CD4-positive, alpha-beta T cell treated with Interleukin-6 for 4 hours (primary cell): ENCODE results near the gene DDX27.
A peak's percentile ranks its signal among the peaks of the same experiment; 100 is the strongest.
"Not testable (repeated sequence)": the region's sequence is repeated elsewhere in the genome, so short reads cannot be mapped to it uniquely, and the experiment has no call there.

Source experiments
- DNase-seq: peaks from one replicate; pipeline ENCODE4 v3.0.0-alpha.2; 2020; ENCODE audit warnings: mixed read lengths

DDX27 gene, protein sequence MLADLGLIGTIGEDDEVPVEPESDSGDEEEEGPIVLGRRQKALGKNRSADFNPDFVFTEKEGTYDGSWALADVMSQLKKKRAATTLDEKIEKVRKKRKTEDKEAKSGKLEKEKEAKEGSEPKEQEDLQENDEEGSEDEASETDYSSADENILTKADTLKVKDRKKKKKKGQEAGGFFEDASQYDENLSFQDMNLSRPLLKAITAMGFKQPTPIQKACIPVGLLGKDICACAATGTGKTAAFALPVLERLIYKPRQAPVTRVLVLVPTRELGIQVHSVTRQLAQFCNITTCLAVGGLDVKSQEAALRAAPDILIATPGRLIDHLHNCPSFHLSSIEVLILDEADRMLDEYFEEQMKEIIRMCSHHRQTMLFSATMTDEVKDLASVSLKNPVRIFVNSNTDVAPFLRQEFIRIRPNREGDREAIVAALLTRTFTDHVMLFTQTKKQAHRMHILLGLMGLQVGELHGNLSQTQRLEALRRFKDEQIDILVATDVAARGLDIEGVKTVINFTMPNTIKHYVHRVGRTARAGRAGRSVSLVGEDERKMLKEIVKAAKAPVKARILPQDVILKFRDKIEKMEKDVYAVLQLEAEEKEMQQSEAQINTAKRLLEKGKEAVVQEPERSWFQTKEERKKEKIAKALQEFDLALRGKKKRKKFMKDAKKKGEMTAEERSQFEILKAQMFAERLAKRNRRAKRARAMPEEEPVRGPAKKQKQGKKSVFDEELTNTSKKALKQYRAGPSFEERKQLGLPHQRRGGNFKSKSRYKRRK

DNA sequence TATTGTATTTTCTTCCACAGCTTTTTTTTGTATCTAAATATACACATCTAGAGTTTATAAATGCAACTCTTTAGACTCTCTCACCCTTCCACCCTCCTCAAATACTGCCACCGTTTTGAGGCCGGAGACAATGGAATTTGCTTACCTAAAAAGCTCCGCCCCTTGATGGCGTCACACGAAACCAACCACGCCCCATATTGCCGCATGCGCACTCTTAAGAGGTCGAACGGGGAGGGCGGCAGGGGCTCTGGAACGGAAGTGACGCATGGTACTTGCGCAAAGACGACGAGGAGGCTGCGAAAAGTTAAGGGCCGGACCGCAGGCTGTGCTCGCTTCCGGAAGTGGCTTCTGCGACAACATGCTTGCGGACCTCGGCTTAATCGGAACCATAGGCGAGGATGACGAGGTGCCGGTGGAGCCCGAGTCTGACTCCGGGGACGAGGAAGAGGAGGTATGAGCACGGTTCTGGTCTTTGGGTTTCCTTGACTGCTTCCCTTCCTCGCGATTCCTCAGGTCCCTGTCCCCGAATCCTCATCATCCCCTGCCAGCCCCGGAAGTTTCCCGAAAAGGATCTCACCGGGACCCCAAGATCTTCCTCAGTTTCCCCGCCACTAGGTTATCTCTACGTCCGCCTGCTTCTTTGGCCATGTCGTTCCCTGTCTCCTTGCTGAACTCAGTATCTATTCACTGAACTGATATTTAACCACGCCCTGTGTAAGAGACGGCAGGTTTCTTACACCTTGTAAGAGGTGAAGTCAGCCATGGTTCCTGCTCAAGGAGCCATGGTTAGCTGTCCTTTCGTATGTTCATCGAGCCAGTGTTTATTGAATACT is at the start of gene DDX27:
DDX27 (plus strand) TSS at position 326 of the 833 bp plus-strand sequence; CDS start at position 359, 33 bp downstream.
- peak; percentile 95 for DNase-seq

DNA sequence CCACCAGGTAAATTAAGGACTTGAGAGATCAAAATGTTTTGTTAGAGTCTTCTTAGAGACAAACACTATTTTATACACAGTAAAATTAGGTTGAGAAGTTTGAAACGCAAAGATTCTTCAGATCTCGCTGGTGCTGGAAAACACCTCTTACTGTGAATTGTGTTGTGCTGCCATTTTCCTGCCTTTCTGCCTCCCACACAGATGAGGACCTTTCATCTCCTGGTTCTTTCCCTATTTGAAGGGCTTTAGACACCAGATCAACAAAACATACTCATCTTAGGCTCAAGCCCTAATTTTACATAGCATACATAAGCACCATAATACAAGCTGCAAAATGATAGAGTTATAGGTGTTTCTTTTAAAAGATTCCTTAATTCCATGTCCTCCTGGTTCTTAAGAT is 49.7 kb upstream of the DDX27 start:
- DNase-seq, result no peak

DNA sequence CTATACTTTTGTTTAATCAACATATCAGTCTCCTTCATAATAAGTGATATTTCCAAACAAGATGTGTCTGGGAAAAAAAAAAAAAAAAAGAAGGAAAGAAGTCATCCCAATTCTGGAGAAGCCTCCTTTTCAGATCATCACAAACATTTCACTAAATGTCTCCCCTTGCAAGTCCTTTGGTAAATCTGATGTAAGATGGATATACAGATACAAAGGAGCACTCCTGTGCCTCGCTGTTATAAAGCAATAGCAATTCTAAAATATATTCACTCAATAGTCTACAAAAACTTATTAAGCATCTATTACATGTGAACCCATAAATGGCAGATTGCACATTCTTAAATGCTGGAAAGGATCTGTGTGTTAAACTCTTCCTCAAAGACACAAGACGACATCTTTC is 48.5 kb upstream of the DDX27 start:
- no peak for DNase-seq

DNA sequence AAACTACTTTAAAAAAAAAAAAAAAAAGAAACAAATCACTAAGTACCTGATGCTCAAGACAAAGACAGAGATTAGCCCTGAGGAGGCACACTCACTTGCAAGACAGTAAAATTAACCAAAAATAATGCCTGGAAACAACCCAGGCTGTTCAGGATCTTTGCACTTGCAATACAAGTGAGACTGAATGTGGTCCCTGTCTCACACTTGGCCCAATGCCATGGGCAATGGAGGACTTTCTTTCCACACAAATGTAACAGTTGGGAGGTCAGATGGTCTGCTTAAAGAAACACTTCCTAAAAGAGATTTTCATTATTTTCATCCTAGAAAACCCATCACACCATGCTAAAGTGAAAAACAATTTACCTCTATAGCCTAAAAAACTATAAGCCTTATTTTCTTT is 47.3 kb upstream of the DDX27 start:
- no peak for DNase-seq

DNA sequence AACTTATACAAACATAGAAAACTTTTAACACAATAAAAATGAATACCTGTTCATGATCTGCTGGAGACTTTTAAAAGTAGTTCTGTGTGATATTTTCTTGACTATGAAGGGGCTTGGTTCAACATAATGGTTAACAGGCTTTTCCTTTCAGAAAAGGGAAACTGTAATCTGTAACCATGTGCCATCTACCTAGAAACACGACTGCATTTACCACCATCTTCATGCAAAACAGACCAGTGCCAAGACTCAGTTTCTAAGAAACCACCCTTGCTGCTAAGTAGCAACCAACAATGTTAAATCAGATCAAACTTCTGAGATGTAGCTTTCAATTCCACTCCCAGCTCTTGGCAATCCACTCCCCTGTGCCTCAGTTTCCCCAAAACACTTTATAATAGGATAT is 46.8 kb upstream of the DDX27 start:
- no peak for DNase-seq

DNA sequence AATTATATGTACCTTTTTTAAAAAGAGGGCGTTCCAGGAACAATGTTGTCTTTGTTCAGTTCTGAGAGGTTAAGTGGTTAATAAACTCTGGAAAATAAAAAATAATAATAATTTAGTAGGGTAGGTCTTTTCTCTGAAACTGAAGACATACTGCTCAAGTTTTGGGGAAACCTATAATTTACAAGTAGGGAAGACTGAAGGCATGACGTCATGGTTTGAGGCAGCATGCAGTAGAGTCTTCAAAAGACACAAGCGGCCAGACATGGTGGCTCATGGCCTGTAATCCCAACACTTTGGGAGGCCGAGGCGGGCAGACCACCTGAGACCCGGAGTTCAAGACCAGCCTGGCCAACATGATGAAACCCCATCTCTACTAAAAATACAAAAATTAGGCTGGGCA is 45.0 kb upstream of the DDX27 start:
- DNase-seq, result no peak

DNA sequence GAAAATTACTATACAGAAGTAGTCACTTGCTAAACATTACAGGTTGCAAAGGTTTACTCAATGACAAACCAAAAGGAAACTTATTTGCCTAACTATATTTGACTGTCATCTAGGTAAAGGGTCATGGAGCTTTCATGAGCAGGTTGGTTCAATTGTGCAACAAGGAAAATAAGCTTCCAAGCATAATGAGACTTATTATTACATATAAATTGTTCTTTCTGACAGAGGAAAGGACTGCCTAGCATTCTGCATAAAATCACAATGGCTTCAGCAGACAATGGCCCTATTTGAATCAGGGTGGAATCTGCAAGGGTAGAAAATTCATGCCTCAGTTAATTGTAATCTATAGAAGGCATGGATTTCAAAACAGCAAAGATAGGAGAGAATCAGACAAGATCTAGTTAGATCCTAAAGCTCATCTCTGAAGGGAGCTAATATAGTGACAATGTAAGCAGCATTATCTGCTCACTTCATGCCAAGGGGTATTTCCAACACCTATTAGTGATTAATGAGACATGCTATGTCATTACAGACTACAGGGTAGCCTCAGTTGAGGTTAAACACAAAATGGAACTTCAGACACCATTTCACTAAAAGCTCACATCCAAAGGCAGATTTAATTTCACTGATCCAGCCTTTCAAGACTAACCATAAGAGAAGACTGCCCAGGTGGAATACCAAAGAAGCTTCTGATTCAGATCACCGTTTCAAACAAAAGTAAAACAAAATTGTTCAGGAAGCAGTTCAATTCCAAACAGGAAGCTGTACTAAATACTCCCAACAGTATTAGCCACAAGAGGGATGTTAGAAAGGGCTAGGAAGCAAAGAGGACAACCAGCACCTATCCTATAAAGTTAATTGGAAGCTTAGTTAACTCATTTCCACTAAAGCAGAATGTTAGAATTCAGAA is 39.6 kb upstream of the DDX27 start:
- no peak for DNase-seq

DNA sequence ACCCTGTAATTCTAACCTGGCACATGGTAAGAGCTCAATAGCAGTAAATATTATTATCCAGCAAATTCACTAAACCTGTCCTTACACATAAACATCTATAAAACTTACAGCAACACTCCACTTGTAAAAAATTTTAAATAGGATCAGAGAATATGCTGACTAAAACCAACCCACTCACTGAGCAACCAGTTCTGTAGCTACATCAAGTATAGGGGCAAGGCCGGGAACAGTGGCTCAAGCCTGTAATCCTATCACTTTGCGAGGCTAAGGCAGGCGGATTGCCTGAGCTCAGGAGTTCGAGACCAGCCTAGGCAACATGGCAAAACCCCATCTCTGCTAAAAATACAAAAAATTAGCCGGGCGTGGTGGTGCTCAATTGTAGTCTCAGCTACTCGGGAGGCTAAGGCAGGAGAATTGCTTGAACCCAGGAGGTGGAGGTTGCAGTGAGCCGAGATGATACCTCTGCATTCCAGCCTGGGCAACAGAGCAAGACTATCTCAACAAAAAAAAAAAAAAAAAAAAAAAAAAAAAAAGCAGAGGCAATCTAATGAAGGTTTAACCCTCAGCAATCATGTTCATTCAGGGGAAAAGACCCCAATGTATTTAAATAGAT is 37.8 kb upstream of the DDX27 start:
- no peak for DNase-seq

DNA sequence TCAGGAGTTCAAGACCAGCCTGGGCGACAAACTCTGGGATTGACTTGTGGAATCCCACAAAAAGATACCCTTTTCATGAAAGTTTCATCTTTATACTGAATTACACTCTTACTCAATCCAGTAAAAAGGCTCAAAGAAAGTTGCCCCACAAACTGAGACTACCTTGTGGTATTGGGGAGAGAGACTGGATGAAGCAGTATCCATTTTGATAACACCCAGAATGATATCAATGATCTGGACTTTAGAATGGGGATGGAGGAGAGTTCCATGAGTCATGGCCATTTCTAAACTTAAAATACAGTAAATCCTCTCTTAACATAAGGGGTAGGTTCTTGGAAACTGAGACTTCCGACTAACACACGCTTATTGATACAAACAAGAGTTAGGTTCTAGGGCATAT is 35.8 kb upstream of the DDX27 start:
- DNase-seq, result no peak

DNA sequence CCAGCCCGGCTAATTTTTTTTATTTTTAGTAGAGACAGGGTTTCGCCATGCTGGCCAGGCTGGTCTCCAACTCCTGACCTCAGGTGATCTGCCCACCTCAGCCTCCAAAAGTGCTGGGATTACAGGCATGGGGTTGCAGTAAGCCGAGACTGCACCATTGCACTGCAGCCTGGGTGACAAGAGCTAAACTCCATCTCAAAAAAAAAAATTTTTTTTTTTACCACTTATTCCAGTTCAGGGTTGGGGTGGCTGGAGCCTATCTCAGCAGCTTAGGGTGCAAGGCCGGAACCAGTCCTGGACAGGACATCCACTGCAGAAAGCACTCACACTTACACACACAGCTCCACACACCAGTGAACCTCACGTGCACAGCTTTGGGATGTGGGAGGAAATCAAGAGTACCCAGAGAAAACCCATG is 35.1 kb upstream of the DDX27 start:
- not testable (repeated sequence) for DNase-seq

DNA sequence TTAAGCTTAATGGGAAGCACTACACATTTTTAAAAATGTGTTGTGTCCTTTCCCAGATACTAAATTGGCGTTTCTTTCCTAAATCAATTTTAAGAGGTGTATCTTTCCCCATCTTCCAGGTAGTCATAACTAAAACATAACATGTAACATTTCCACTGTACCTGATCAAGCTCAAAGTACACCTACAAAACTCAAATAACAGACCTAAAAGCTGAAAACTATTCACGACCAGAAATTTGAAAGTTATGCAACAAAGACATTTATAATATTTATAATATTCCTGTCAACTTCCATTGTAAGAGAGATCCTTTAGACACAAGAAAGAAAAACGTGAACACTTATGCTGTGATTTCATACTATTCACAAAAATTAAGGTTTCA is 34.5 kb upstream of the DDX27 start:
- no peak for DNase-seq

DNA sequence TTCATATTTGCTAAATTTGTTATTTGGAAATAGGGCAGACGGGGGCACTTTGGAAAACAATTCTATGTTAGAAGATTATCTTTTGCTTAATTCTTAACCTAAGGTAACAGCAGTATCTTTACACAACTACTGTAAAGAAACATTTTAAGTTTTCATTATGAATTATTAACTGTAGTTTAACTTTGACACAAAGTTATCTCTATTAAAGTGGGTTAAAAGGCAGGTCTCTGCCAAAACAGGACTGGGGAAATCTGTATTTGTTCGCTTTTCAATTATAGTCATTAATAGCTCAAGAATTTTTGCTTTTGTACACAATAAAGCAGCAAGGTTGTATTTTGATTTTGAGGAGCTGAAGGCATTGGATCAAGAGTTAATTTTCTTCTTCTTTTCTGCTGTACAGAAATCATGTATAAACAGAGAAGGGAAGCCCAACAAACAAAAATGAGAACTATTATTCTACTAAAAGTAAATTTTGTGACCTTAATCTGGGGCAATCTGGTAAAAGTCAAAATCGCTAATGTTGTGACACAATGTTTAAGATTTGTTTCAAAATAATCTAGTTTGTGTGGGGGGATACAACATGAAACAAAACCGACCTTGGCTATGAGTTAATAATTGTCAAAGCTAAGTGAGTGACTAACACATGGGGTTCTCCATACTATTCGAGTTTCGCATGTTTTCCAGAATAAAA is 34.0 kb upstream of the DDX27 start:
- no peak for DNase-seq

DNA sequence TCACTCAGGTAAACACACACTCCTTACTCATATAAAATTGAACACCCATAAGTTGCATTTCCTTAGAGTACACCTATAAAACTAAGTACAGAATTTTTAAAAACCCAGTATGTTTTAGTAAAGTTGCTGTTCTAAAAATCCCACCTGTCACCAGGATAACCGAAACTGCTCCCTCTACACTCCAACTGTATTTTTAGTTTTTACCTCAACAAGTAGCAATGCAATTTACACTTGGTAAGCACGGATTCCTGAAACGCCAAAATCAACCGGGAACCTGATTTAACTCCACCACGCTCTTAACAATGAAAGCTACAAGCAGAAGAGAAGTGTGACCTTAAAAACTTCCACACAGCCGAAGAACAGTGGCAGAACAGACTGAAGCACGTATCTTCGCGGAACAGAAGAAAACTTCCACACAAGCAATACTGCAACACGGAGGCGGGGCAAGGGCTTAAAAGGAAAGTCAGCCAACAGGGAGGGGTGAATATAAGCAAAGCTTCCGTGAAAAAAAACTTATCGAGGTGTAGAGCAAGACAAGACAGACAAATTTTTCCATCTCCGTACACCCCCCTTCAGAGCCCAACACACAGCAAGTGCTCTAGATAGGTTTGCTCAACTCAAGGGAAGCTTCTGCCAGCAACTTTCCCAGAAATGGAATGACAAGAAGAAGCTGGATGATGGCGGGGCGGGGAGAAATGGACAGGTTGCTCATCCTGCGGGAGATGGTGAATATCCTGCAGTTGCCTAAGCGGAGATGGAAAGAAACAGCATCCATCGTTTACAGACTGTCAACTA is 32.5 kb upstream of the DDX27 start:
- peak; percentile 78 for DNase-seq

DNA sequence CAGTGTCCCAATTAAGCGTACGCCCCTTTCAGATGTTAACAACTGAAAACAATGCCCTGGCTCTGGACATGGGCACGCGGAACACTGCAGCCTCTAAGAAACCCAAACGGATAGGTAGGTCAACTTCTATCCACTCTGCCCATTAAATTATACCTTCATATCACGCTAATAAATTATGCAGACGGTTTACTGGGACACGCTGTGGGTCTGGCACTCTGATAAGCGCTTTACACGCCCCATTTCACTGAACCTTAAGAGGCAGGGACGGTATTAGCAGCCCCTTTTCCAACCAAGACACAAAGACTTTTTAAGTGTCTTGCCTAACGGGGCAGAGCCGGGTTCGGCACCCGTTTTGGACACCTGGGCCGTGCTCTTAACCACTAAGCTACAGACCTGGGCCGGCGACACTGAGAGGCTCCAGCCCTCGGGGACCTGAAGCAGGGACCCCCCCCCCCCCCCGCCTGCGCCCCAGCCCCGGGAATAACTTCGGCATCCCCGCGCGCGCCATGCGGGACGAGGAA is 31.8 kb upstream of the DDX27 start:
- no peak for DNase-seq

DNA sequence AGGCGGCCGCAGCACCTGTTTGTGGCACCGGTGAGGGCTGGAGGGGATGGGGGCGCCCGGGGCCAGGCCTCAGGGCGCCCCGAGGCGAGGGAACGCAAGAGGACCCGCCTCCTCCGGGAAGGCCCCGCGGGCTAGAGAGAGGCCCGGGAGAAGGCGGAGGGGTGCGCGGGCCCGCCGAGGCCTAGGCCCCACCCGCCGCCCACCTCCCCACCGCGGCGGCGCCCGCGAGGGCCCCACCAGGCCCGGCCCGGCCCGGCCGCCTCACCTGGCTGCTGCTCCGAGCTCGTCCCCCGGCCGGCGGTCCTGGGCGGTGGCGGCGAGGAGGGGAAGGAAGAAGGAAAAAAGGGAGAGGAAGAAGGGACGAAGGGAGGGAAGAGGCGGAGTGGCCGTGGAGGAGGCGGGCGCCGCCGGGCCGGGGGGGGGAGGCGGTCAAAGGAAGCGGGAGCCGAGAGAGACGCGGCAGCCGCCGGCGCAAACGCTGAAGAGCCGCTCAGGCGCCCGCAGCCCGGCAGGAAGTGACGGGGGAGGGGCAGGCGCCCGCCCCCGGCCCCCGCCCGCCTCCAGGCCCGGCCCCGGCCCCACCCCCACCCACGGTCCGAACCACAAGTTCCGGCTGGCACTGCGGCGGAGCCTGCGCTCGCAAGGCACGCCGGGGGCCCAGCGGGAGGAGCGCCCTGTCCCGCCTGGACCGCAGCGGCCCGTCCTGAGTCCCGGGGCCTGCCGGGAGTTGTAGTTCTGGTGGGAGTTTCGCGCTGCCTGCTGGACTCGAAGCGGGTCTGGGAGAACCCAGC is 31.2 kb upstream of the DDX27 start, which contains the start of gene STAU1:
STAU1 (minus strand) TSS at position 484 of the 791 bp plus-strand sequence. CDS start 22,133 bp downstream, outside the sequence.
- DNase-seq, result peak; percentile 96

DNA sequence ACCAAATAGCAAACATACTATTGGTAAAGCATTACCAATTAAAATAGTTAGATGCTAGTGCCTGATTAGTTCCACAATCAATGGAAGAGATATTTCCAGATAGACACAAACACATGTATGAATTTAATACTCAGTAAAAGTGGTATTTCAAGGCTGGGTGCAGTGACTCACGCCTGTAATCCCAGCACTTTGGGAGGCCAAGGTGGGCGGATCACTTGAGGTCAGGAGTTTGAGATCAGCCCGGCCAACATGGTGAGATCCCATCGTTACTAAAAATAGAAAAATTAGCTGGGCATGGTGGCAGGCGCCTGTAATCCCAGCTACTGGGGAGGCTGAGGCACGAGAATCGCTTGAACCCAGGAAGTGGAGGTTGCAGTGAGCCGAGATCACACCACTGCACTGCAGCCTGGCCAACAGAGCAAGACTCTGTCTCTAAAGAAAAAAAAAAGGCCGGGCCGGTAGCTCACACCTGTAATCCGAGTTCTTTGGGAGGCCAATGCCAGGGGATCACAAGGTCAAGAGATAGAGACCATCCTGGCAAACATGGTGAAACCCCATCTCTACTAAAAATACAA is 26.2 kb upstream of the DDX27 start:
- not testable (repeated sequence) for DNase-seq

DNA sequence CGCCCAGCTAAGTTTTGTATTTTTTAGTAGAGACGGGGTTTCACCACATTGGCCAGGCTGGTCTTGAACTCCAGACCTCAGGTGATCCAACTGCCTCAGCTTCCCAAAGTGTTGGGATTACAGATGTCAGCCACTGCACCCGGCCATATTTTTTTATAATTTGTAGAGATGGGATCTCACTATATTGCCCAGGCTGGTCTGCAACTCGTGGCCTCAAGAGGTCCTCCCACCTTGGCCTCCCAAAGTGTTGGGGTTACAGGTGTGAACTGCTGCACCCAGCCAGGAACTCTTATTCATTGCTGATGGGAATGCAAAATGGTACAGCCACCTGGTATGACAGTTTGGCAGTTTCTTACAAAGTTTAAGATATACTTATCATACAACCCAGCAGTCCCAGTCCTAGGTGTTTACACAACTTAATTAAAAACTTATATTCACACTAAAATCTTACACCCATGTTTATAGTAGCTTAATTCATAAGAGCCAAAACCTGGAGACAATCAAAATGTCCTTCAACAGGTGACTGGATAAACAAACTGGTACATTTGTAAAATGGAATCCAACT is 19.4 kb upstream of the DDX27 start:
- DNase-seq, result no peak

DNA sequence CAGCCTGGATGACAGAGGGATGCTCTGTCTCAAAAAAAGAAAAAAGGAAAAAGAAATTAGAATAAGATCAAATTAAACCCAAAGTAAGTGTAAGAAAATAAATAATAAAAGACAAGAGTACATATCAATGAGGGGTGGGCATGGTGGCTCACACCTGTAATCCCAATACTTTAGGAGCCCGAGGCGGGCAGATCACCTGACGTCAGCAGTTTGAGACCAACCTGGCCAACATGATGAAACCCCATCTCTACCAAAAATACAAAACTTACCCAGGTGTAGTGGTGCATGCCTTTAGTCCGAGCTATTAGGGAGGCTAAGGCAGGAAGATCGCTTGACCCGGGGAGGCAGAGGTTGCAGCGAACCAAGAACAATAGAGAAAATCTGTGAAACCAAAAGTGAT is 16.2 kb upstream of the DDX27 start:
- no peak for DNase-seq
